ENCODE results near the gene SRPRA.
A peak's percentile ranks its signal among the peaks of the same experiment; 100 is the strongest.
"Not testable (repeated sequence)": the region's sequence is repeated elsewhere in the genome, so short reads cannot be mapped to it uniquely, and the experiment has no call there.

The SRPRA gene

DNA sequence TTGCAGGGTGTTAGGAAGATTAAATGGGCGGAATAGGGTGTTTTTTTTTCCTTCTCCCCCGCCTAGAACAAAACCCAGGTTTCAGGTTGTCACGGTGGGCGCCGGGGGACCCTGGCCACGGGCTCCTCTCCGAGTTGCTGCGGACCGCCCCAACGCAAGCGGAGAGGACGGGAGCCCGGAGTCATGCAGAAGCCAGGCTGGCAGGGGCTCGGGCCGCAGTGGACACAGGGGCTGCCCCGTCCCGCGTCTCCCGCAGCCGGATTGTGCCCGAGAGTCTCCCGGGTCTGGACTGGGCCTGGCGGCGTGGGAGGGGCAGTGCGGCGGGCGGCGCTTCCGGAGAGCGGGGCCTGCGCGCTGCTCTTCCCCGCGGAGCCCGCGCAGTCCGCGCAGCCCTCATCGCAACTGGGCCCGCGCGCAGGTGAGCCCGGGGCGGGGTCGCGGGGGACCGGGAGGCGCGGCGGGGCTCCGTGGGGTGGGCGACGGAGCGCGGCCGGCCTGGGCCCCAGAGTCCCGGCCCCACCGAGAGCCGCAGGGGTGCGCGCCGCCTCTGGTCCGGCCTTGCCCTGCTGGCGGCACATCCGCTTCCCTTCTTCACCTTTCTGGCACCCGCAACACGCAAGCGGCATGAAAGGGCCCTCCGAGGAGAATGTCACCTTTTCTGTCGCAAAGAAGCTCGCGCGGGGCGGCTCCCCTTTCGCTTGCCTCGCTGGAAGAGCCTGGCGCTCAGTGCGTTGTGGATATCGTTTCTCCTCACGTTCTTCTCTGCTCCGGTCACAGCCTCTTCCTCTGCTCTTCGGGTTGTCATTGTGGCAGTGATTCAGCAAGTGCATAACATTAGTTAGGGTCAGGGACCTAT, 14.3 kb upstream of the SRPRA start, which contains the start of gene TIRAP:
Gene TIRAP (plus strand): TSS at position 358 of the 856 bp plus-strand sequence. CDS start 7,802 bp downstream, outside the sequence.
- DNase-seq (ENCODE audit: low spot score), result peak; percentile 71

DNA sequence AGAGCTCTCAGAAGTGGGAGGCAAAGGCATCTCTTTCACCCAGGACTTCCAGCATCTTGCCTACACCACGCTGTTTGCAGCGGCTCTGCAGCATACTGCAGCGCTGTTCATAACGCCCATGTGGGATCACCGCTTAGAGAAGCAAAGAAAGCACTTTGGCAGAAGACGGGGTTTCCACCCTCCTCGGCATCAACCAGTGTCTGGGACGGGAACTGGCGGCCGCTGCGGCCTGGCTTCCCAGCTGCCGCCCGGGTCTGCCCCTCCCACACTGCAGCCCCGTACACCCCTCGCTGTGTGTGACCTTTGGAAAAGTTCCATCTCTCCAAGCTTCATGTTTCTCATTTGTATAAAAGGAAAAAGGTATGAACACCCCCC, 13.7 kb upstream of the SRPRA start:
- no peak for DNase-seq (ENCODE audit: low spot score)

DNA sequence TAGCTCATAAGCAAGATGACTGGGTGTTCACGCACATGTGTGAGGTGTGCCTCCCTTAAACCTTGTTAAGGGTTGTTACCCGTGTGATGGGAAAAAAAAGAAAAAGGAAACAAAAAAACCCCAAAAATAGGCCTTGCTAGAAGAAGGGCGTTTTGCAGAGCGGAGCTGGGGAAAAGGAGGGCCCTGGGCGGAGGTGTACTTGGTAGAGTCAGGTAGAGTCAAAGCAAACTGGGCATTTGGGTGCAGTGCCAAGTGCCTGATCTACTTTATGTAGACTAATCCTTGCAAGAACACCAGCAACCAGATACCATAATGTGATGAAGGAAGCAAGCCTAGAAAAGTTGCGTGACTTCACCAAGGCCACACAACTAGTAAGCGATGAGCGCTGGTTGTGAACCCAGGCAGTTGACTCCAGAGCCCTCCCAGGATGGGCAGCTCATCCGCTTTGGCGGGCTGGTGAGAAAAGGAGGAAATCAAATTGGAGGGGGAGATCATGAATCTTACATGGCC, 13.0 kb upstream of the SRPRA start:
- no peak for DNase-seq (ENCODE audit: low spot score)

DNA sequence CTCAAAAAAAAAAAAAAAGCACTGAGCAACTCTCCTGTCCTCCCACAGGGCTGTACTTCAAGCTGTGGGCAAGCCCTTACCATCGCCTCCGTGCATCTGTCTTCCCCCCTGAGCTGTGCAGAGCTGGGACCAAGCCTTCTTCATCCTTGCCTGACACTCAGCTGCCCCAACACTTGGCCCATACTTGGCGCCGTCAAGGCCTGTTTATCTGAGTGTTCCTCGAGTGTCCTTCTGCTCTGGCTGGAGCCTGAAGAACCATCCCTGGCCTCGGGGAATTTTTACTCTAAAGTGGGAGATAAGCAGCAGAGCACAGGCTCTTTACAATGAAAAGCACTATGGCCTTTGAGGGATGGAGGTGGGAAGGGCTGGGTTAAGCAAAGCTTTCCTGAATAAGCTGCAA, 12.6 kb upstream of the SRPRA start:
- no peak for DNase-seq (ENCODE audit: low spot score)

DNA sequence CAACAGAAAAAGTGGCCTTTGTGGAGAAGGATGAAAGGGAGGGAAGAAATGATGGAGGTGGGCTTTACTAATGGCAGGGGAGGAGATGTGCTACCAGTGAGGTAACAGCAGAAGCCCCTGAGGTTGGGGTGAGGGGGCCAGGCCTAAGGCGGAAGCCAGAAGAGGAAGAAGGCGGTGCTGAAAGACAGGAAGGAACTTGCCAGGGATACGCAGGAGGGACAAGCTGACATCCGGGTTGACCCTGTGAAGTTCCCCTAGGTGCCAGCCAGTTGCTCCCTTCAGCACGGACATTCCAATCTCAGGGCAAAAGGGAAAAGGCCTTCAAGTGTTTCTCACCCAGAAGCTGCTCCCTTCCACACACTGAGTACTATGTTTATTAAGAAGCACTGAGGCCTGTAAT, 11.9 kb upstream of the SRPRA start:
- DNase-seq (ENCODE audit: low spot score), result no peak

DNA sequence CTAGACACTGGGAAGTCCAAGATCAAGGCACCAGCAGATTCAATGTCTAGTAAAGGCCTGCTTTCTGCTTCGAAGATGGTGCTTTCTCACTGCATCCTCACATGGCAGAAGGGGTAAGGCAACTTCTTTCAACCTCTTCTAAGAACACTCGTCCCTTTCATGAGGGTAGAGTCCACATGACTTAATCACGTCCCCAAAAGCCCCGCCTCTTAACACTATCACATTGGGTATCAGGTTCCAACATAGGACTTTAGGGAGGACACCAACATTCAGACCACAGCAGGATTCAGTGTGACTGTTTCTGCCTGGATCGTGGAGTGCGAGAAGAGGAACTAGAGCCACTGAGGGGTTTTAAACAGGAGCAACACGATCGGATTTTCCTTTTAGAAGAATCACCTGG, 10.5 kb upstream of the SRPRA start:
- no peak for DNase-seq (ENCODE audit: low spot score)

DNA sequence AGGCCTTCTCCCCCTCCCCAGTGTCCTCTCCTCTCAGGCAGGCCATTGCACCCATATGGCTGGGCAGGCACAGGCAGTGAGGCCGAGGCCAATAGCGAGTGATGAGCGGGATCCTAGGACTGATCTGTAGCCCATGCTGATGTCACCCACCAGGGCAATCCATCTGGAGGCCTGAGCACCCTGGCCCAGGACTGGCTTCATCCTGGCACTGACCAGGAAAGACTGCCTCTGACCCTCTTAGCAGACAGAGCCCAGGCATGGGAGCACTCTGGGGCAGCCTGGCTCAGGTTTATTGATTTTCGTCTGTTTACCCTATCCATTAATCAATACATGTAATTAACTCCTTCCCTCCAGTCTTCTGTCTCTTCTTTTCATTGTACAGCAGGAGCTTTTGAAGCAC, 9.1 kb upstream of the SRPRA start:
- no peak for DNase-seq (ENCODE audit: low spot score)

DNA sequence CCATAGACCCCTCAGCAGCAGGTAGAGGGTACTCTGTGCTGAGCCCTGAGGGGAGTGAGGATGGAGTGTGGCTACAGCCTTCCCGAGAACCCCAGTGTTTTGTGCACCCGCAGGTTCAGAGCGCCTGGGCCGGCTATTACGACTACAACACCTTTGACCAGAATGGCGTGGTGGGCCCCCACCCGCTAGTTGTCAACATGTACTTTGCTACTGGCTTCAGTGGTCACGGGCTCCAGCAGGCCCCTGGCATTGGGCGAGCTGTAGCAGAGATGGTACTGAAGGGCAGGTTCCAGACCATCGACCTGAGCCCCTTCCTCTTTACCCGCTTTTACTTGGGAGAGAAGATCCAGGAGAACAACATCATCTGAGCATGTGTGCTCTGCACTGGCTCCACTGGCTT, 8.6 kb upstream of the SRPRA start:
- no peak for DNase-seq (ENCODE audit: low spot score)

DNA sequence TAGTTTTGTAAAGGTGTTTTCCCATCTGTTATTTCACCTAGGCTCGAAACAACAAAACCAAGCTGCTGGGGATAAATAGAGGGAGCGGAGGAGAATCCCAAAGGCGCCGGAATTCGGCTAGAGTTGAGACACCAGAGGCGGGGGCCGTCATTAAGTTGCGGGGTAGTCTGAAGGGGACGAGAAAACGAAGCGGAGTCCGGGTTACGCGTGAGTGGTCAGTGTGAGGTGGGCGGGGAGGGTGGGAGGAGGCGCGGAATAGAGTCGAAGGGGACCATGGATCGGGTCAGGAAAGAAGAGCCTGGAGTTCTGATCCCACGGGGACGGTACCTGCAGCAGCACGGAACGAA, 361 bp downstream of the SRPRA start:
- DNase-seq (ENCODE audit: low spot score), result no peak

DNA sequence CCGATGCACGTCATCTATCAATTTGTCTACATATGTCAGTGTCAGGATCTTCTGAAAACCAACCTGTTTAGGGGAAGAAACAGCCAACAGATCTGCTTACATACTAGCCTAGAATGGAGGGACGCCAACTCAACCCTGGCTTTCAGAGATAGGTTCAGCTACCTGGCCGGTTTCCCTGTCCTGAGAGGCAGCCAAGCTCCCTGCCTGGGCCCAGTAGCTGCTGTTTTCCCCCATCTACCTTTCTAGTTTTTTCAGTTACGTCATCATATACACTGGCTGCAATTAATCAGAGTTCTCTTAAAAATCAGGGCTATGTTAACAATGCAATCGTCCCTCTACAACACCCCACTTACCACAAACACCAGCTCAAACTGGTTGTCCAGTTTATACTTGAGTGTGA, 1.0 kb downstream of the SRPRA start:
- DNase-seq (ENCODE audit: low spot score), result no peak

DNA sequence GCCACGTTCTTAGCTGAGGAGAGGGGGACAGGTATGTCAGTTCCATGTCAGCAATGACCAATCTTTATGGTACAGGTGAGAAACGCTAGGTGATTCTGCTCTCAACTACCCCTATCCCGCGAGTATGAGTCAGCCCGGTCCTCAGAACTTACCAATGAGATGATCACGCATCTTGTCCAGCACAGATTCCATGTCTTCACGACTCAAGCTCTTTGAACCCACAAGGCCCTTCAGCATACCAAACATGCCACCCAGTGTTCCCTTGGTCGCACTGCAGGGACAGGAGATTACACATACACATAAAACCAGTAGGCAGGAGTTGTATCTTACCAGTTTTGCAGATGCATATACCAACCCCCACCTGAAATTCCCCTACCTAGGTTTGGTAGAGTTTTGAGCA, 2.9 kb downstream of the SRPRA start:
- no peak for DNase-seq (ENCODE audit: low spot score)

DNA sequence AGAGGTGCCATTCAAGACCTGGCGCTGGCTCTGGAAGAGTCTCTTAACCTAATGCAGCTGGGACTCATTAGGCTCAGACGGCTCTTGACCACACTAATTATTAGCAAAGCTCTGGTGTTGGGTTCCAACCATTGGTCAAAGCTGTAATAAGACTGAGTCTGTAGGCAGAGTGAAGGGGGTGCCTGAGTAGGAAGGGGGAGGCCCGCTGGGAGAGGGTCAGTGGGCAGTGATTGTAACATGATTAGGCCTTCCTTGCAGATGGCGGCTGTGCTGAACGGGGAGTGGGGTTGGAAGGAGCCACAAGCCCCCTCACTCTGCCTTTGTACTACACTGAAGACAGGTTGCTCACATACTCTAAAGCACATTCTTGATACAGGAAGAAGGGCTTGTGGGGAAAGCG, 5.2 kb downstream of the SRPRA start:
- DNase-seq (ENCODE audit: low spot score), result no peak

DNA sequence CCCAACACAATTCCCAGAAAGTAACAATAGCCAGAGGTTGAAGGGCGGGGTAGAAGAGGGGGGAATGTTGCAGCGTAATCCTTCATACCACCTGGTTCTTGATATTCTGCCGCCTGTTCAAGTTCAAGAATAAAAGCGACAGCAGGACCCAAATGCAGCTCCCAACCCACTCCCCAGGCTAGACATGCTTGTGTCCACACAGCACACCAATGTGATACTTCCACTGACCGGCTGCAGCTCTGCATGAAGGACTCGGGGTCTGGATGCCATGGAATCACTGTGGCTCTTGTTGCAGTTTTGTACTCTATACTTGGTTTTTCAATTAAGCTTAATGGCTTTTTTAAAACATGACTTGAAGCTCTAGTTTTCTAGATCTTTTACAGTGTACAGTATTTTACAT, 6.5 kb downstream of the SRPRA start:
- no peak for DNase-seq (ENCODE audit: low spot score)

DNA sequence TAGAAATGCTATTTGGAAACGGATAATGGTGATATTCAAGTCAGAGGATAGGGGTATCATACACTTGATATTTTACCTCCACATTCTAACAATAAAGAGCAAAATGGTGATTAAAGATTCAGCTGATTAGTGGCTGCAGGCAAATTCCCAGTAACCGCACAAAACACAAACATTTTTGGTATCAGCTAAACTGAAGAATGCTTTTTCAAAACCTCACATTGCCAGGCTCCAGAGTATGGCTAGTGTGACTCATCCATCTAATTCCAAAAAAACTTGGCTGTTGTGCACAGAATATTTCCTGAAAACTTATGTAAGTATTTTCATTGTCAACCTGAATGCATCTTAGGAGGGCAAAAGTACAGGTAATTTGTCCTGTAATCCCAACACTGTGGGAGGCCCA, 10.9 kb downstream of the SRPRA start:
- no peak for DNase-seq (ENCODE audit: low spot score)

DNA sequence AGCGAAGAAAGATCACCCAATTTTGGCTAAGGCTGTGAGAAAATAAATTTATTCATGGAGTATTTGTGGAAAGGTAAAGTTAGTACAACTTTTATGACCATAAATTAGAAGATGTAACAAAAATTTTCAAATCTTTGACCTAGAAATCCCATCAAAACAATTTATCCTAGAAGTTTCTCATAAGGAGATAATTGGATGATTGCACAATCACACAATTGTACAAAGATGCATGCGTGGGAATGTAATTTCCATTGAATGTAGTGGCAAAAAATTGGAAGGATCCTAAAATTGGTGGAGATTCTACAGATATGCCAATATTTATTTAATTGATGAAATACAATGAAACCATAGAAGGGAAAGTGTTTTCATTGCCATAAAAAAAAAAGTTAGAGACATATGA, 11.6 kb downstream of the SRPRA start:
- DNase-seq (ENCODE audit: low spot score), result no peak

DNA sequence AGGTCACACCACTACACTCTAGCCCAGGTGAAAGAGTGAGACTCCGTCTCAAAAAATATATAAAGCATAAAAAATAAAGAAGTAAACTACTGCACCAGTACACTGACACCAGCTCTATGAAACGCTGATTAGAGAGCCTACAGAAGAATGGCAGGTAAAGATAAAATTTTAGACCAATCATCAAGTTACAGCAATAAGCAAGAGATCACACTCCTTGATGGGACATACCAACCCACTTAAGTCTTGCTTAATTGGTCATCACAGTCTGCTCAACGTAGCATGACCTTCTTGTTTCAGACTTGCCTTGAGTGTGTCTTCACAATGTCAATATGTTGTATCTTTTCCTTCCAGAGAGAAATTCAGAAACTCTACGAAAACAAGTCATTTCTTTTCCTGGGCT, 12.5 kb downstream of the SRPRA start:
- no peak for DNase-seq (ENCODE audit: low spot score)

DNA sequence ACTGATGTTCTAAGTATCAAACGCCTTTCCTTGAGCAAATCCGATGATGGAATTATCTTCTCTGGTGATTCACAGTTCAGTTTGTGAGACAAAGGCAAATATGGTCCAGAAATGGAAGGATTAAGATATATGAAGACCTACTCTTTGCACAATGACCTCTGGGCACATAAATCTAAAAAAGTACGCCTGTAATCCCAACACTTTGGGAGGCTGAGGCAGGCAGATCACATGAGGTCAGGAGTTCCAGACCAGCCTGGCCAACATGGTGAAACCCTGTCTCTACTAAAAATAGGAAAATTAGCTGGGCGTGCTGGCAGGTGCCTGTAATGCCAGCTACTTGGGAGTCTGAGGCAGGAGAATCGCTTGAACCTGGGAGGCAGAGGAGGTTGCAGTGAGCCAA, 13.2 kb downstream of the SRPRA start:
- DNase-seq (ENCODE audit: low spot score), result not testable (repeated sequence)

DNA sequence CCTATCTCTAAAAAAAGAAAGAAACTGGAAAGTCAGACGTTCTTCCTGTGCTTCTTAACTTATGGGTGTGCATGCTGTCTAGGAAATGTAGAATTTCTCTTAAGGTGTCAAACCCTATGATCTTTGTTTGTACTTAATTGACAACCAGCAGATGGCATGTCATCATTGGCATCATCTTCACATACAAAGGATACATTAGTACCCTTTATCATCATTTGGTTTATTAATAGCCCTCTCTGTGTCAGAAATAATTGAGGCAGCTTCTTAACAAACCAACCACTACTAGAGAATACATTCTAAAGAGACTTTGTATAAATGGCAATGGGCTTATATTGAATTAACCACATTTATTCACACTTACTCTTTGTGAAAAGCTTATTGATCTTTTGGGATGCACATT, 13.9 kb downstream of the SRPRA start:
- no peak for DNase-seq (ENCODE audit: low spot score)

DNA sequence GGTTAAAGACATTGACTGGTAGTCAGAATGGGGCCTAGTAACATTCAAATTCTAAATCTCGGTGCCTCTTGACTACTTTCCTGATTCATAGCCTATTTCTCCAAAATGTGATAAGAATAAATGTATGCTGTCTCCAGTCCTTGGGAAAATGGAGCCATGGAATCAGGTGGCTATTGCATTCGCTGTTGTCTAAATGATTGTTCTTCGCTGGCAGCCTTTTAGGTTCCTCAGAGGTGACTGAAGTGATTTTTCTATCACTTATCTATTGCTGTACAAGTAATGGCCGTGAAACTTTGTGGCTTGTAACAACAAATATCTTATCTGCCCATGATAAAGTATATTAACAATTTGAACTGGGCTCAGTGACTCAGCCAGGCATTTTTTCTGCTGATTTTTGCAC, 15.4 kb downstream of the SRPRA start:
- DNase-seq (ENCODE audit: low spot score), result no peak

DNA sequence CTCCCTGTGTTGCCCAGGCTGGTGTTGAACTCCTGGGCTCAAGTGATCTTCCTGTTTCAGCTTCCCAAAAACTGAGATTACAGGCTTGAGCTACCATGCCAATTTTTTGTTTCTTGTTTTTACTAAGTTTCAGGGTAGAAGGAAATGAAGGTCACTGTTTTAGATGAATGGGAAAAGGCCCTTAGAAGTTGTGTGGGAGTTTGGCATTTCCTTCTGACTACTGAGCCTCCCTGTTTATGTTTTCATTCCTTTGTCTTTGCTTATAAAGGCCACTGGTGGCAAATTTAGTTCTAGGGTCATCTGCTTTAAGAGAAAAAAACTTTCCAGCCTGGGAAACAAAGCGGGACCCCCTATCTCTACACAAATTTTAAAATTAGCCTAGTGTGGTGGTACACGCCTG, 22.1 kb downstream of the SRPRA start:
- no peak for DNase-seq (ENCODE audit: low spot score)

DNA sequence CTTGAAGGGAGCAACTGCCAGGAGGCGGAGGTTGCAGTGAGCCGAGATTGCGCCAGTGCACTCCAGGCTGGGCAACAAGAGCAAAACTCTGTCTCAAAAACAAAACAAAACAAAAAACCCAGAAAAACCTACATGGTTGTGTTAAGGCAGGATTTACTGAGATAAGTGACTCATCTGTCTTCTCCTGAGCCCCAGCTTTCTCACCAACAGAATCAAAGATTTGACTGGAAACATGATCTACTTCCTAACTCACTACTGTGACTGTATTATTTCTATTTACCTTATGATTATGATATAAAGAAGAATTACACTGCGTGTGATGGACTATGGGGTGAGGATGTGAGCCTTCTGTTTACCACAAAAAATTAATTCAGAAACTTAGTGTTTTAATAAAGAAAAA, 35.3 kb downstream of the SRPRA start:
- no peak for DNase-seq (ENCODE audit: low spot score)

DNA sequence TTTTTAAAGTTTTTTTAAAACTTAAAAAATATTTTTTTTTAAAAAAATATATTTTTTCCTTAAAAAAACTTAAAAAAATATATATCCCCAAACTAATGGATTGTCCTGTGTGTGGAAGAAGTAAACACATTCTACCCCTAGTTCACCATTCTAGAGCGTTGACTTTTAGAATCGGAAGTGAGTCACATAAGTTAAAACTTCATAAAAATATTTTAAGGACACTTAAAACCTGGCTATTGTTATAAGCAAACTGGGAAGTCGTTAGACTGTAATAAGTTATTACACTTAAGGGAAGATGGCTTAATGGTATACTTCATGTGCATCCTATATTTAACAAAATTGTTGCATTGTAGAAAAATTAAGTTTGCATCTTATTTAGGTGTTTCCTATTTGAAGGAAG, 36.0 kb downstream of the SRPRA start:
- no peak for DNase-seq (ENCODE audit: low spot score)

DNA sequence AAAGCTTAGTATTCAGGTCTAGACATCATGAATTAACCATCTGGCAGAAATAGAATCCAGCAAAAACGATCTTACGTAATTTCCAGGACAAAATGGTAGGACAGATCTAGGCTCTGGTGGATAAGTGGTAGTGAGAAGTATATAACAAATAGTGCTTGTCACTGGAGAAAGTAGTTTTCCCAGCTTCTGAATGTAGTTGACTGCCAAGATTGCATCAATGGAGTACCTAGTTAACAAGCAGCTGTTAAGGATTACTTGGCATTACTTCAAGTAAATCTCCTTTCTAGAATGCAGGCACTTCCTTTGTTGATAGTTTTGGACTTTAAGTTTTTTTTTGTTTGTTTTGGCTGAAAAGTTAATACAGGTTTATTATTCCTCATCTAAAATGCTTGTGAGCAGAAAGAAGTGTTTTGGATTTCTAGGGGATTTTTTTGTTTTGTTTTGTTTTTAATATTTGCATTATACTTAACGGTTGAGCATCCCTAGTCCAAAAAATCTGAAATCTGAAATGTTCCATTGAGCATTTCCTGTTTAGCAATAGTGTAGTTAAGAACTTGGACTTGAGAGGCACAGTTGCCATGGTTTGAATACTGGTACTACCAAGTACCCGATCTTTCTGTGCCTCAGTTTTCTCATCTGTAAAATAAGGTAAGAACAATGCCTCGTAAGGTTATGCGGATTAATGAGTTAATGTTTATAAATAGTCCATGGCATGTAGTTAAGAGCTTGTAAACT, 36.8 kb downstream of the SRPRA start:
- DNase-seq (ENCODE audit: low spot score), result peak; percentile 26

Data from D341Med (cell line).